H1 (cell line): ENCODE data around the gene CNFN. TPM values are rescaled to one million over a fixed set of nuclear protein-coding genes. Genes with fewer than 3 reads are reported as not detected.

Experiments
- ATF3 ChIP-seq: IDR thresholded peaks from 2 replicates; pipeline ENCODE4 v1.6.1; 2011; ENCODE audit warnings: low read depth, mild to moderate bottlenecking, low read length; ENCODE audit not compliant: insufficient read depth
- GTF2F1 ChIP-seq: IDR thresholded peaks from 2 replicates; pipeline ENCODE4 v1.6.1; 2012; ENCODE audit warnings: low read depth, low read length, improper control_type of control experiment, borderline replicate concordance
- YY1 ChIP-seq: IDR thresholded peaks from 2 replicates; pipeline ENCODE4 v1.6.1; 2011; ENCODE audit warnings: low read depth, mild to moderate bottlenecking, low read length
- polyA plus RNA-seq, 7 experiments: library from polyadenylated mRNA; depleted of rRNA in 3 of 7; stranded (reverse) in 5 of 7; unstranded in 2 of 7; fragments of >200 nt in 5 of 7; fragments of 200-250 nt in 2 of 7; gene quantifications; 1 replicate in 5 of 7; 2 replicates in 1 of 7; 4 replicates in 1 of 7; pipeline versions ENCODE4 v1.2.1 to v1.2.3, GENCODE V29; 2011 to 2013; ENCODE audit warnings: missing spikeins in 2 of 7, mixed read lengths in 2 of 7
- total RNA-seq: library from RNA; stranded (reverse); fragmentation: NEBNext Ultra II Directional; extraction: Animal tissue kit (Norgen Biotek cat#: 25700); gene quantifications from 2 replicates; pipeline ENCODE4 v1.2.1, GENCODE V29; 2021
- TF ChIP-seq, protein P1 (sequence below): IDR thresholded peaks from 2 replicates; pipeline ENCODE4 v1.6.1; 2012; ENCODE audit warnings: inconsistent platforms

CNFN gene
- total and polyA plus RNA-seq, 2 of the 8 experiments (the other 6 are each of a cell fraction or from before 2014, with no cell fraction given), result 8.9 to 31.5 TPM

DNA sequence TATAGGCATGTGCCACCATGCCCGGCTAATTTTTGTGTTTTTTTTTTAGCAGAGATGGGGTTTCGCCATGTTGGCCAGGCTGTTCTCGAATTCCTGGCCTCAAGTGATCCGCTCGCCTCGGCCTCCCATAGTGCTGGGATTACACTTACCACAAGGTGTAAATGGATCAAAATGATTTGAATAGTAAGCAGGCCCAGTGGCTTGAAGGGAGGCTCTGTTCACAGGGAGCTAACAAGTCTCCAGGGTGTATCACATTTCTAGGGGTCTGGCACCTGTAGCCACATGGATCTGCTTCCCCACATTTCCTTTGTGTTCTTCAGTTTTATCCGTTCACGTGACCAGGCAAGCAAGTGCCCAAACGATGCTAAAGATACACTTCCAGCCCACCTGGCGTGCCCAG, 13.5 kb upstream of the CNFN start (continued):
- TF ChIP-seq ATF3 (no peak), GTF2F1 (no peak), YY1 (no peak)
- TF ChIP-seq, protein P1, sequence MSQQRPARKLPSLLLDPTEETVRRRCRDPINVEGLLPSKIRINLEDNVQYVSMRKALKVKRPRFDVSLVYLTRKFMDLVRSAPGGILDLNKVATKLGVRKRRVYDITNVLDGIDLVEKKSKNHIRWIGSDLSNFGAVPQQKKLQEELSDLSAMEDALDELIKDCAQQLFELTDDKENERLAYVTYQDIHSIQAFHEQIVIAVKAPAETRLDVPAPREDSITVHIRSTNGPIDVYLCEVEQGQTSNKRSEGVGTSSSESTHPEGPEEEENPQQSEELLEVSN, result no peak
